Liver (tissue), 3 donors: ENCODE measurements around the gene DDX42.

ENCODE experiments used
- CTCF ChIP-seq: fragments of 150-350 bp; IDR thresholded peaks from 2 replicates; pipeline ENCODE4 v1.5.1; 2017; ENCODE audit warnings: improper control_type of control experiment, low read depth, low read length; ENCODE audit not compliant: missing input control
- FOXA1 ChIP-seq: IDR thresholded peaks from 2 replicates; pipeline ENCODE4 v1.6.1; 2016; ENCODE audit warnings: antibody characterized with exemption
- GABPA ChIP-seq, 2 donors: IDR thresholded peaks in 1 of 2; conservative IDR thresholded peaks in 1 of 2; 2 replicates each; pipeline ENCODE4 v1.6.1; 2016; ENCODE audit warnings: antibody characterized with exemption in 2 of 2, mild to moderate bottlenecking in 1 of 2, moderate library complexity in 1 of 2
- RAD21 ChIP-seq, 2 donors: IDR thresholded peaks; 2 replicates each; pipeline ENCODE4 v1.6.1; 2016; ENCODE audit warnings: antibody characterized with exemption in 2 of 2, mild to moderate bottlenecking in 2 of 2
- TAF1 ChIP-seq: conservative IDR thresholded peaks from 2 replicates; pipeline ENCODE4 v1.6.1; 2016; ENCODE audit warnings: antibody characterized with exemption, mild to moderate bottlenecking
- donor health status: healthy.
- donor health status: healthy.

DNA sequence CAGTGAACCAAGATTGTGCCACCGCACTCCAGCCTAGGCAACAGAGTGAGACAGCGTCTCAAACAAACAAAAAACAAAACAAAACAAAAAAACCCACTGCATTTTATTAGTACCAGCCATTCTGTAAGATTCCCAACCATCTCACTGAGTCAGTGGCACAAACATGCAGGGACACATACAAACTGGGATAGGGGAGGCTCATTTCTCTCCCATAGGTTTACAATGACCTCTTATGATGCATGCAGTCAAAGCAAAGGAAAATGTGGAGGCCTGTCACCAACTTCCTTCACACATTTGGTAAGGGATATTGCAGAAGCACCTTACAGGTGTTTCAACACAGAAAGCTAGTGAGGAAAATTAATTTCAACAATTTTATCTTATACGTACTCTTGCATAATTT, 19.9 kb upstream of the DDX42 start:
- no peak for TF ChIP-seq CTCF
- TF ChIP-seq GABPA (IDR thresholded peaks at IDR 0.05 in 1 of 2, conservative IDR thresholded peaks at IDR 0.05 in 1 of 2), result no peak
- TF ChIP-seq TAF1, result no peak
- TF ChIP-seq FOXA1, result no peak
- no peak for TF ChIP-seq RAD21 (IDR thresholded peaks at IDR 0.05)
